Tibial nerve (tissue), 4 donors: ENCODE results near the gene TTC16.

Experiments used
- EP300 ChIP-seq, 2 donors: sonication (generic); formaldehyde crosslinking; IDR thresholded peaks; one replicate each; pipeline ENCODE4 v1.6.1; 2017; ENCODE audit warnings: antibody characterized with exemption in 2 of 2, mild to moderate bottlenecking in 1 of 2
- POLR2A ChIP-seq, 2 donors: fragments of 450-650 bp; IDR thresholded peaks; one replicate each; pipeline ENCODE4 v1.6.1; 2017; ENCODE audit warnings: antibody characterized with exemption in 2 of 2, mild to moderate bottlenecking in 2 of 2, moderate library complexity in 2 of 2
- TF ChIP-seq, protein P1 (sequence below), 5 experiments: fragments of 200-600 bp in 3 of 5; fragments of 450-650 bp in 2 of 5; sonication (generic) in 3 of 5; IDR thresholded peaks; one replicate each; pipeline ENCODE4 v1.5.1; 2016 to 2019; ENCODE audit warnings: antibody characterized with exemption in 5 of 5, mild to moderate bottlenecking in 3 of 5, moderate library complexity in 2 of 5

DNA sequence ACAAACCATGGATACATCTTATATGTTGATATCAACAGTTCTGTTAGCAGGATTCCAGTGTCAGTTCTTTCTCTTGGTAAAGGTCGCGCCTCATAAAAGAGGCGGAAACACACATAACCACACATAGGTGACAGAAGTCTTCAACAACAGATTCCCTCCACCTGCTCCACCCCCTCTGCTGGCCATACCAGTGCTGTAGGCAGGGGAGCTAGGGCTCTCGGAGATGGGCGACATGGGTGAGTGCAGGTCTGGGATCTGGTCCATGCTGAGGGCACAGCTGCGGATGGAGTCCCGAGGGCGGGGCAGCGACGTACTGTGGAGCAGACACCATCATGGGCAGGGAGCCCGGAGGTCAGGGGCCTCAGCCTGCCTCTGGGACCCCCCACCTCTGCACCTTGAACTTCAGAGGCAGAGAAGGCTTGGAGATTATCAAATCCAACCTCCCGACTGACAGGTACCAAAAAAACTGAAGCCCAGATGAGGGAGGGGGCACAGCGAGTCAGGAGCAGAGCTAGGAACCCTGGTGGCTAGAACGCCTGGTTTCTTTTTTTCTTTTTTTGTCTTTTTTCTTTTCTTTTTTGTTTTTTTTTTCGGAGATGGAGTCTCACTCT is 31.2 kb downstream of the TTC16 start:
- TF ChIP-seq POLR2A (IDR thresholded peaks at IDR 0.05) (no peak), EP300 (IDR thresholded peaks at IDR 0.05) (no peak)
- TF ChIP-seq, protein P1, sequence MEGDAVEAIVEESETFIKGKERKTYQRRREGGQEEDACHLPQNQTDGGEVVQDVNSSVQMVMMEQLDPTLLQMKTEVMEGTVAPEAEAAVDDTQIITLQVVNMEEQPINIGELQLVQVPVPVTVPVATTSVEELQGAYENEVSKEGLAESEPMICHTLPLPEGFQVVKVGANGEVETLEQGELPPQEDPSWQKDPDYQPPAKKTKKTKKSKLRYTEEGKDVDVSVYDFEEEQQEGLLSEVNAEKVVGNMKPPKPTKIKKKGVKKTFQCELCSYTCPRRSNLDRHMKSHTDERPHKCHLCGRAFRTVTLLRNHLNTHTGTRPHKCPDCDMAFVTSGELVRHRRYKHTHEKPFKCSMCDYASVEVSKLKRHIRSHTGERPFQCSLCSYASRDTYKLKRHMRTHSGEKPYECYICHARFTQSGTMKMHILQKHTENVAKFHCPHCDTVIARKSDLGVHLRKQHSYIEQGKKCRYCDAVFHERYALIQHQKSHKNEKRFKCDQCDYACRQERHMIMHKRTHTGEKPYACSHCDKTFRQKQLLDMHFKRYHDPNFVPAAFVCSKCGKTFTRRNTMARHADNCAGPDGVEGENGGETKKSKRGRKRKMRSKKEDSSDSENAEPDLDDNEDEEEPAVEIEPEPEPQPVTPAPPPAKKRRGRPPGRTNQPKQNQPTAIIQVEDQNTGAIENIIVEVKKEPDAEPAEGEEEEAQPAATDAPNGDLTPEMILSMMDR (IDR thresholded peaks at IDR 0.05) = no peak
